BLaER1 treated with 17β-estradiol and CSF1 and Interleukin-3, amounts not matched to agents 10 nM and 100 nM (cell line): ENCODE results near the gene MINDY2.

ENCODE experiments used
- H3K27ac ChIP-seq, 11 experiments: shearing (Covaris generic); formaldehyde crosslinking; 2 replicates each; pipeline ENCODE4 v1.8.1; 2022
- H3K27me3 ChIP-seq, 11 experiments: shearing (Covaris generic); formaldehyde crosslinking; 2 replicates each; pipeline ENCODE4 v1.8.1; 2022
- H3K36me3 ChIP-seq, 11 experiments: shearing (Covaris generic); formaldehyde crosslinking; 2 replicates each; pipeline ENCODE4 v1.8.1; 2022
- H3K4me1 ChIP-seq, 10 experiments: shearing (Covaris generic); formaldehyde crosslinking; 2 replicates each; pipeline ENCODE4 v1.8.1; 2022
- H3K4me2 ChIP-seq, 11 experiments: shearing (Covaris generic); formaldehyde crosslinking; 2 replicates each; pipeline ENCODE4 v1.8.1; 2022
- H3K4me3 ChIP-seq, 10 experiments: shearing (Covaris generic); formaldehyde crosslinking; 2 replicates each; pipeline ENCODE4 v1.8.1; 2022
- H3K9ac ChIP-seq, 11 experiments: shearing (Covaris generic); formaldehyde crosslinking; 2 replicates each; pipeline ENCODE4 v1.8.1; 2022
- H3K9me3 ChIP-seq, 11 experiments: shearing (Covaris generic); formaldehyde crosslinking; replicated peaks in 1 of 11; 2 replicates each; pipeline ENCODE4 v1.8.1; 2022
- H4K20me1 ChIP-seq, 11 experiments: shearing (Covaris generic); formaldehyde crosslinking; 2 replicates each; pipeline ENCODE4 v1.8.1; 2022
- Cebpa-rat ChIP-seq, 11 experiments: shearing (Covaris generic); IDR thresholded peaks; 2 replicates each; pipeline ENCODE4 v1.8.1; 2022

MINDY2 gene

DNA sequence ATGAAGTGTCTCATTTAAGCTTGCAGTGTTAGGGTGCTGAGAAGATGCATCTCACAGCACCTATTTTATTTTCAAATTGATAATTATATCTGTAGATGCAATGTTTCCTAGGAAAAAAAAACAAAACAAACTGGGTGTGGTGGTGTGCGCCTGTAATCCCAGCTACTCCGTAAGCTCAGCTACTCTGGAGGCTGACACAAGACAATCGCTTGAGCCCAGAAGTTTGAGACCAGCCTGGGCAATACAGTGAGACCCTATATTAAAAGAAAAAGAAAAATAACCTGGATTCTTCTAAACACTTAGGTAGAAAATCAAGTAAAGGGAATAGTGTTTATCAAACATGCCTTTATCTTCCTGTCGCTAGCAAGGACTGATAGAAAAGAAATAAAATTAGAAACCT lies 1.9 kb downstream of the MINDY2 start:
- H3K9me3 ChIP-seq: peaks cover 0 to 7% (median 0%) of the 10 kb centered on the region in 11 experiments; a peak in 4 of 22 replicates
- H3K36me3 ChIP-seq: no peaks in the 10 kb centered on the region
- H4K20me1 ChIP-seq: peaks cover 0 to 56% (median 0%) of the 10 kb centered on the region in 11 experiments; a peak in 5 of 22 replicates
- H3K27ac ChIP-seq: no peak overlapping the region
- peak overlapping the region; percentile 81 to 100 (median 94) for H3K4me2 ChIP-seq
- peak overlapping the region; percentile 92 to 100 (median 95) for H3K4me3 ChIP-seq
- no peak for TF ChIP-seq Cebpa-rat (IDR thresholded peaks at IDR 0.05)
- no peaks in the 10 kb centered on the region for H3K27me3 ChIP-seq
- peaks cover 34 to 62% (median 49%) of the 10 kb centered on the region in 10 experiments for H3K4me1 ChIP-seq
- peak overlapping the region in 10 of 11 experiments; percentile 33 to 95 (median 89); a peak in 16 of 22 replicates for H3K9ac ChIP-seq

DNA sequence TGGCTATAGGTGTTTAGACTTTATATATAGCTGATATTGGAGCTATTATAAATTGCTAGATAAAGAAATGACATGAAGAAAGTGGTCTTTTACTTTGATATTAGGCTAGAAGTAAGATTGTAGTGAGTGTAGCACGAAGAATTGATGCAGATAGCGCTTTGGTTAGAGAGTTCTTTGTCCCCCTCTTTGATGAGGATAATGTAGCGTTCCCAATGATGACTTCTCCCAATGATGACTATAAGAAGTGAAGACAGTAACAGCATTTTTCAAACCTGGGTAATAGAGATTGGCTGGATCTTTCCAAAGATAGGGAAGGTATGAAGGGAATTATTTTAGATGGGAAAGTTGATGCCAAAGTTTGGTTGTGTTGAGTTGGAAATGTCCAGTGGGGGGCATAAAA lies 4.3 kb downstream of the MINDY2 start:
- Histone ChIP-seq H3K27me3 (no peaks in the 10 kb centered on the region), H3K36me3 (peaks cover 0 to 22% (median 14%) of the 10 kb centered on the region in 11 experiments; a peak in 14 of 22 replicates), H3K4me2 (peak overlapping the region in 6 of 11 experiments; percentile 2 to 98 (median 87); a peak in 8 of 22 replicates), H3K4me1 (peaks cover 29 to 52% (median 43%) of the 10 kb centered on the region in 10 experiments), H3K9ac (no peak overlapping the region), H3K4me3 (no peak overlapping the region), H4K20me1 (peaks cover 0 to 80% (median 0%) of the 10 kb centered on the region in 11 experiments; a peak in 5 of 22 replicates), H3K9me3 (no peaks in the 10 kb centered on the region; a peak in 1 of 22 replicates), H3K27ac (no peak overlapping the region)
- no peak for TF ChIP-seq Cebpa-rat (IDR thresholded peaks at IDR 0.05)

DNA sequence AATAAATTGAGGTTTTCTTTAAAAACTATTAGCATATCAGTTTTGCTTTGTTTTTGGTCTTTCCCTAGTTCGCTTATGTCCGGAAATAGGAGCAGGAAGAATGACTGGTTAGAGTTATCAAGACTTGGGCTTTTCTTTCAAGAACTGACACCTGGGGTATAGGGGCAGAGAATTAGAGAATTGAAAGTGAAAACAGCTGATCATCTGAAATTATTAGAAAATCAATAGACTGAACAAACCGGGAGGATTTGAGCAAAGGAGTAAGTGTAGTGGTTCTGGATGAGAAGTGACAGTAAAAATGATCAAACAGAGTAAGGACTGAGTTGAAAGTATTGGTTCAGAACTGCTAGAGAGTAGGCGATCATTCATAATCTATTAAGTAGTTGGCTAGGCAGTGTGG lies 6.0 kb downstream of the MINDY2 start:
- Histone ChIP-seq H3K4me1 (peaks cover 25 to 49% (median 41%) of the 10 kb centered on the region in 10 experiments), H3K9me3 (no peaks in the 10 kb centered on the region; a peak in 1 of 22 replicates), H3K27ac (no peak overlapping the region), H3K9ac (no peak overlapping the region), H3K36me3 (peaks cover 0 to 34% (median 23%) of the 10 kb centered on the region in 11 experiments; a peak in 15 of 22 replicates), H3K27me3 (no peaks in the 10 kb centered on the region), H3K4me3 (no peak overlapping the region), H4K20me1 (peaks cover 0 to 95% (median 0%) of the 10 kb centered on the region in 11 experiments; a peak in 6 of 22 replicates), H3K4me2 (peak overlapping the region in 8 of 11 experiments; percentile 3 to 98 (median 20); a peak in 10 of 22 replicates)
- no peak for TF ChIP-seq Cebpa-rat (IDR thresholded peaks at IDR 0.05)

DNA sequence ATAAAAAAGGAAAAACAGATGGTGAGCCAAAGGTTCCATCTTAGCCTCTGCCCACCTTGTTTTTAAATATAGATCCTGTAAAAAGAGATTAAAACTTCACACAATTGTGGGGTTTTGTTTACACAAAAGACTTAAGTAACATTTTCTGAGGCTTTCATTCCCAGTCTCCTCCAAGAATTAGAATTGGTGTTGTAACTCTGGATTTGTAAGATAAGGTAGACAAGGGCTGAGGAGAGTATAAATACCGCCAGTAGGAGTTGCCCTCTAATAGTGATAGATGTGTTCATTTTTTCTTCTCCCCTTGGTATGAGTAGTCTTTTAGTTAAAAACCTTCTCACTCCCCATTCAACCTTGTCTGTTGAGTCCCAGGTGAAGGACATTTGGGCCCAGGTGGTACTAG lies 8.5 kb downstream of the MINDY2 start:
- H3K27me3 ChIP-seq: no peaks in the 10 kb centered on the region
- no peak overlapping the region for H3K27ac ChIP-seq
- H3K4me2 ChIP-seq: no peak overlapping the region
- H3K9me3 ChIP-seq: no peaks in the 10 kb centered on the region
- no peak overlapping the region for H3K4me3 ChIP-seq
- H3K36me3 ChIP-seq: peaks cover 0 to 47% (median 31%) of the 10 kb centered on the region in 11 experiments; a peak in 15 of 22 replicates
- no peak overlapping the region for H3K9ac ChIP-seq
- no peak for TF ChIP-seq Cebpa-rat (IDR thresholded peaks at IDR 0.05)
- peaks cover 0 to 99% (median 0%) of the 10 kb centered on the region in 11 experiments; a peak in 6 of 22 replicates for H4K20me1 ChIP-seq
- peaks cover 5 to 32% (median 18%) of the 10 kb centered on the region in 10 experiments; a peak in 16 of 20 replicates for H3K4me1 ChIP-seq

DNA sequence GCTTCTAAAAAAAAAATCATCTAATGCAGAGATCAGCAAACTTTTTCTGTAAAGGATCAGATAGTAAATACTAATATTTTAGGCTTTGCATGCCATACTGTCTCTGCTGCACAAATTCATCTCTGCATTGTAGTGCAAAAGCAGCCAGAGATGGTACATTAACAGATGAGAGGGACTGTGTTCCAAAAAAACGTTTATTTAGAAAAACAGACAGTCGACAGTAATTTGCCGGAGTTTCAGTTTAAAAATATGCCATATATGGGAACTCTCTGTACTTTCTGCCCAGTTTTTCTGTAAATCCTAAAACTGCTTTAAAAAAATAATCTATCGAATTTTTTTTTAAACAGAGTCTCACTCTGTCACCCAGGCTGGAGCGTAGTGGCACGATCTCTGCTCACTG lies 14.3 kb downstream of the MINDY2 start:
- Histone ChIP-seq H3K9me3 (0 out of 22 replicates have a peak, but pooled peaks cover 0 to 7% (median 0%) of the 10 kb centered on the region in 11 experiments), H3K4me2 (no peak overlapping the region), H3K4me1 (no peaks in the 10 kb centered on the region), H3K36me3 (peaks cover 11 to 75% (median 33%) of the 10 kb centered on the region in 11 experiments; a peak in 20 of 22 replicates), H3K9ac (no peak overlapping the region), H3K4me3 (no peak overlapping the region), H4K20me1 (peaks cover 0 to 79% (median 0%) of the 10 kb centered on the region in 11 experiments; a peak in 5 of 22 replicates), H3K27ac (no peak overlapping the region), H3K27me3 (no peaks in the 10 kb centered on the region)
- no peak for TF ChIP-seq Cebpa-rat (IDR thresholded peaks at IDR 0.05)

DNA sequence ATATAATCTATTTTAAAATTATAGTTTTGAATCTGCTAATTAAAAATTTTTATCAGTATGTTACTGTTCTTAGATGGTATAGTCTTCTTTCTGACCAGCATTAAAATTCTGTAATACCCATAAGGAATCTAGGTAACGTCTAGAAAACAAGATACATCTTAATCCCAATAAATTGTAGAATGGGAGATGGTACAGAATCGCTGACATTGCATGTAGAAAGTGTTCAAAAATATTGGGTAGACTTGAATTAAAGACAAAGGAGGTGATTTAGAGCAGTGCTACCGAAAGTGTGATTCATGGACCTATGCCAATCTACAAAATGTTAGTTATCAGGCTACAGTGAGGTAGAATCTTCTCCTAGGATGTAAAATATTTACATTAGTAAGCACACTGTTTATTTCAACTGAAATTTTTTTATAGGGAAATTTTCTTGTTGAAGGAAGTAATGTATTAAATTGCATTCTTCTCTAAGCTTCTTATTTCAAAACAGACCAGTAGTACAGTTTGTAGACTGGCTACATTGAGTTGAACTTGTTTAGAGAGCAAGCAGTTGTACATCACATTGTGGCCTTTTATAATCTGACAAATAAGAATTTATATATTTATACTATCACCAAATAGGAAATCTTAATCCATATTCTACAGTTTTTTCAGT lies 17.1 kb downstream of the MINDY2 start:
- H3K36me3 ChIP-seq: peaks cover 24 to 90% (median 45%) of the 10 kb centered on the region in 11 experiments
- H3K27me3 ChIP-seq: no peaks in the 10 kb centered on the region
- no peak overlapping the region for H3K4me2 ChIP-seq
- no peak overlapping the region for H3K9ac ChIP-seq
- H3K4me1 ChIP-seq: no peaks in the 10 kb centered on the region
- H4K20me1 ChIP-seq: peaks cover 0 to 61% (median 0%) of the 10 kb centered on the region in 11 experiments; a peak in 3 of 22 replicates
- peaks cover 0 to 12% (median 7%) of the 10 kb centered on the region in 11 experiments; a peak in 11 of 22 replicates for H3K9me3 ChIP-seq
- H3K4me3 ChIP-seq: no peak overlapping the region
- no peak for TF ChIP-seq Cebpa-rat (IDR thresholded peaks at IDR 0.05)
- no peak overlapping the region for H3K27ac ChIP-seq

DNA sequence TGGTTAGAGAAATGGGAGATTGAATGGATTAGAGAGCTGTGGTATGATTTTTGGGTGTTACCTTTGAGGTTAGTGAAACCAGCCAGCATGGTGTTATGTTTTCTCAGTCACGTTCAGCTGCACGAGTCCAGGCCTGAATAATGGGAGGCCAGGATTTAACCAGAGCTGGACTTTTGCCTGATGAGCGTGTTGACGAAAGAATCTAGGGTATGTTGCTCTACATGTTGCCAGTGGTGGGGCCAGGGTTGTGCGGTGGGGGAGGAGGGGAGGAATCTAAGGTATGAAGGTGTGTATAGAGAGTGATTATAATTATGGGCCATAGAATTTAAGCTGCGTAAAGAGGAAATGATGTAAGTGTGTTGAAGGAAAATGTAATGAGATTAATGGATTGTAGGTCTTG lies 22.8 kb downstream of the MINDY2 start:
- H3K9ac ChIP-seq: no peak overlapping the region

DNA sequence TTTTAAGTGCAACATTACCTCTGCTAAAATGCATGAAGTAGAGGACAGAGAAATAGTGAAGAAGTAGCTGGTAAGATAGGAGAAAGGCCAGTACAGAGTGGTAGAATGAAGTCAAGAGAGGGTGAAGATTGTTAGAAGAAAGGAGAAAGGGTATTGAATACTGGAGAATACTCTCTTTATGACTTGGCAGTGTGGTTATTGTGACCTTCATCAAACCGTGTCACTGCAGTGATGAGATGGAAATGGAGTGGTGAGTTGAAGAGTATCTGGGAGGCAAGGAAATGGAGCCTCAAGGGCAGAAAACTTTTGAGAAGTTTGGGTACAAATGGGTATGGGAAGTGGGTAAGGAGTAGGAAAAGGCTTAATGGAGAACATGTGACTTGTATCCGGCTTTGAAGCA lies 24.7 kb downstream of the MINDY2 start:
- Histone ChIP-seq H3K36me3 (peaks cover 15 to 62% (median 36%) of the 10 kb centered on the region in 11 experiments), H3K4me3 (no peak overlapping the region), H3K27me3 (no peaks in the 10 kb centered on the region), H3K9me3 (peaks cover 0 to 24% (median 7%) of the 10 kb centered on the region in 11 experiments; a peak in 12 of 22 replicates), H3K27ac (no peak overlapping the region), H3K9ac (no peak overlapping the region), H3K4me2 (peak overlapping the region in 1 of 11 experiments; percentile 1; a peak in 1 of 22 replicates), H4K20me1 (peaks cover 0 to 52% (median 0%) of the 10 kb centered on the region in 11 experiments; a peak in 3 of 22 replicates), H3K4me1 (no peaks in the 10 kb centered on the region; a peak in 1 of 20 replicates)
- no peak for TF ChIP-seq Cebpa-rat (IDR thresholded peaks at IDR 0.05)

More for the DNA sequence above, 22.8 kb downstream of the MINDY2 start:
- peaks cover 30 to 79% (median 49%) of the 10 kb centered on the region in 11 experiments for H3K36me3 ChIP-seq
- no peaks in the 10 kb centered on the region for H3K27me3 ChIP-seq
- H3K4me3 ChIP-seq: no peak overlapping the region
- H4K20me1 ChIP-seq: peaks cover 0 to 38% (median 0%) of the 10 kb centered on the region in 11 experiments; a peak in 3 of 22 replicates
- H3K9me3 ChIP-seq: peaks cover 0 to 26% (median 7%) of the 10 kb centered on the region in 11 experiments; a peak in 12 of 22 replicates
- H3K4me1 ChIP-seq: no peaks in the 10 kb centered on the region; a peak in 1 of 20 replicates
- H3K27ac ChIP-seq: no peak overlapping the region
- TF ChIP-seq Cebpa-rat (IDR thresholded peaks at IDR 0.05): no peak
- no peak overlapping the region for H3K4me2 ChIP-seq

DNA sequence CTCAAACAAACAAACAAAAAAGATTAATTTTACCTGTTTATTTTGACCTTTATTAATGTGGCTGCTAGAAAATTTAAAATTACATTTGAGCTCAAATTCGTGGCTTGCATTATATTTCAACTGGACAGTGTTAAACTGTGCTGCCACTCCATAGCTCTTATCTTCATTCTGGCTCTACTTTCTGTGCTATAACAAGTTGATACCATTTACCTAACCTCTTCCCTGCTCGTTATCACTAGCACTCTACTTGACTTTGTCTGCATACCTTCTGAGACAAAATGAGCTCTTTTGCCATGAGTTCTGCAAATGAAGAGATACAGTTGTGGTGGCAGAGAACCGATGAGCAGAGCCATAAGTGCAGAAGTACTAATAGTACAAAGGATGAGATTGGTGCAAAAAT lies 26.4 kb downstream of the MINDY2 start:
- H4K20me1 ChIP-seq: peaks cover 0 to 53% (median 0%) of the 10 kb centered on the region in 11 experiments; a peak in 3 of 22 replicates

More for the DNA sequence above, 26.4 kb downstream of the MINDY2 start:
- no peak overlapping the region for H3K4me2 ChIP-seq
- peaks cover 7 to 49% (median 27%) of the 10 kb centered on the region in 11 experiments; a peak in 21 of 22 replicates for H3K36me3 ChIP-seq
- TF ChIP-seq Cebpa-rat (IDR thresholded peaks at IDR 0.05): no peak
- no peak overlapping the region for H3K4me3 ChIP-seq
- H3K27ac ChIP-seq: no peak overlapping the region
- no peaks in the 10 kb centered on the region; a peak in 1 of 20 replicates for H3K4me1 ChIP-seq
- H3K27me3 ChIP-seq: no peaks in the 10 kb centered on the region
- H3K9ac ChIP-seq: no peak overlapping the region
- peaks cover 0 to 16% (median 3%) of the 10 kb centered on the region in 11 experiments; a peak in 7 of 22 replicates for H3K9me3 ChIP-seq
